Activated naive CD4-positive, alpha-beta T cell treated with anti-CD3 and anti-CD28 coated beads, Interleukin-2, amount 50 U/mL, for 72 hours (primary cell): ENCODE results near the gene PPP1R14D. TPM values are rescaled to one million over a fixed set of nuclear protein-coding genes. Genes with fewer than 3 reads are reported as not detected.

Experiments
- ATAC-seq, 2 donors: fragments of 150-1000 bp; cut with Tn5 transposase; 2 replicates each; pipeline ENCODE4 v1.10.0; 2021; ENCODE audit warnings: mild to moderate bottlenecking in 2 of 2, moderate library complexity in 2 of 2
- DNase-seq, 2 donors: peaks; one replicate each; pipeline ENCODE4 v3.0.0; 2021 to 2022; ENCODE audit warnings: low spot score in 2 of 2
- H3K27ac Mint-ChIP-seq, 2 donors: one replicate each; pipeline ENCODE4 v1.8.0; 2022; ENCODE audit warnings: mild to moderate bottlenecking in 2 of 2, mixed read lengths in 2 of 2
- H3K36me3 Mint-ChIP-seq, 2 donors: one replicate each; pipeline ENCODE4 v1.8.0; 2022; ENCODE audit warnings: mixed read lengths in 2 of 2
- H3K9me3 Mint-ChIP-seq, 2 donors: one replicate each; pipeline ENCODE4 v1.8.0; 2022; ENCODE audit warnings: mixed read lengths in 2 of 2
- total RNA-seq, 2 donors: library from RNA; stranded (reverse); gene quantifications; one replicate each; pipeline ENCODE4 v1.2.3, GENCODE V29; 2022

The PPP1R14D gene
- total RNA-seq, 2 donors from 2014 or later = not detected

GRCh38 chr15:40803688-40804087 lies 24.8 kb downstream of the PPP1R14D start:
- DNase-seq (no peak), ATAC-seq (no peak)
- Mint-ChIP-seq H3K27ac (peak overlapping the region in 1 of 2 donors; percentile 6), H3K9me3 (no peaks in the 10 kb centered on the region), H3K36me3 (peaks cover 11 to 12% of the 10 kb centered on the region in 2 donors)

- peaks cover 11 to 17% of the 10 kb centered on the region in 2 donors for H3K36me3 Mint-ChIP-seq
- no peaks in the 10 kb centered on the region for H3K9me3 Mint-ChIP-seq
- DNase-seq (no peak), ATAC-seq (no peak)
- no peak overlapping the region for H3K27ac Mint-ChIP-seq
Observed at GRCh38 chr15:40803076-40803475, 25.4 kb downstream of the PPP1R14D start.

- ATAC-seq (no peak), DNase-seq (no peak)
- no peak overlapping the region for H3K27ac Mint-ChIP-seq
- no peaks in the 10 kb centered on the region for H3K9me3 Mint-ChIP-seq
- peaks cover 0 to 21% of the 10 kb centered on the region in 2 donors for H3K36me3 Mint-ChIP-seq
Observed at GRCh38 chr15:40799523-40799922, 29.0 kb downstream of the PPP1R14D start.

- Mint-ChIP-seq H3K27ac (no peak overlapping the region), H3K36me3 (peaks cover 0 to 16% of the 10 kb centered on the region in 2 donors), H3K9me3 (no peaks in the 10 kb centered on the region)
- ATAC-seq (no peak), DNase-seq (no peak)
Observed at GRCh38 chr15:40796512-40796911, 32.0 kb downstream of the PPP1R14D start.

GRCh38 chr15:40796041-40796440 lies 32.5 kb downstream of the PPP1R14D start:
- ATAC-seq (no peak), DNase-seq (no peak)
- no peak overlapping the region for H3K27ac Mint-ChIP-seq
- peaks cover 0 to 12% of the 10 kb centered on the region in 2 donors for H3K36me3 Mint-ChIP-seq
- H3K9me3 Mint-ChIP-seq = no peaks in the 10 kb centered on the region

- H3K27ac Mint-ChIP-seq = peak overlapping the region in 1 of 2 donors; percentile 2
- no peaks in the 10 kb centered on the region for H3K9me3 Mint-ChIP-seq
- ATAC-seq = peak; percentile 80 to 88
- DNase-seq = peak in 1 of 2 donors; percentile 43
- peaks cover 0 to 8% of the 10 kb centered on the region in 2 donors for H3K36me3 Mint-ChIP-seq
Observed at GRCh38 chr15:40793216-40793989, 35.1 kb downstream of the PPP1R14D start.

- DNase-seq = no peak
- no peaks in the 10 kb centered on the region for H3K9me3 Mint-ChIP-seq
- no peak overlapping the region for H3K27ac Mint-ChIP-seq
- ATAC-seq = no peak
- H3K36me3 Mint-ChIP-seq = no peaks in the 10 kb centered on the region
Observed at GRCh38 chr15:40792394-40792793, 36.1 kb downstream of the PPP1R14D start.

GRCh38 chr15:40790718-40791117 lies 37.8 kb downstream of the PPP1R14D start:
- Mint-ChIP-seq H3K36me3 (no peaks in the 10 kb centered on the region), H3K9me3 (no peaks in the 10 kb centered on the region), H3K27ac (no peak overlapping the region)
- DNase-seq = no peak
- ATAC-seq = no peak

GRCh38 chr15:40789999-40790398 lies 38.5 kb downstream of the PPP1R14D start:
- DNase-seq = no peak
- H3K9me3 Mint-ChIP-seq = no peaks in the 10 kb centered on the region
- ATAC-seq = no peak
- no peaks in the 10 kb centered on the region for H3K36me3 Mint-ChIP-seq
- H3K27ac Mint-ChIP-seq = no peak overlapping the region

GRCh38 chr15:40789119-40789518 lies 39.4 kb downstream of the PPP1R14D start:
- ATAC-seq = no peak
- Mint-ChIP-seq H3K36me3 (no peaks in the 10 kb centered on the region), H3K9me3 (no peaks in the 10 kb centered on the region), H3K27ac (peak overlapping the region in 1 of 2 donors; percentile 50)
- DNase-seq = no peak

- H3K36me3 Mint-ChIP-seq = no peaks in the 10 kb centered on the region
- ATAC-seq = peak; percentile 9 to 36
- no peaks in the 10 kb centered on the region for H3K9me3 Mint-ChIP-seq
Observed at GRCh38 chr15:40787991-40788390, 40.5 kb downstream of the PPP1R14D start.

GRCh38 chr15:40787344-40787841 lies 41.1 kb downstream of the PPP1R14D start:
- H3K9me3 Mint-ChIP-seq = no peaks in the 10 kb centered on the region
- no peaks in the 10 kb centered on the region for H3K36me3 Mint-ChIP-seq
- DNase-seq = peak; percentile 58 to 76

More at GRCh38 chr15:40787991-40788390, 40.5 kb downstream of the PPP1R14D start:
- DNase-seq = no peak
- H3K27ac Mint-ChIP-seq = peak overlapping the region; percentile 60 to 68

GRCh38 chr15:40785814-40786213 lies 42.7 kb downstream of the PPP1R14D start:
- Mint-ChIP-seq H3K9me3 (no peaks in the 10 kb centered on the region), H3K27ac (no peak overlapping the region), H3K36me3 (no peaks in the 10 kb centered on the region)
- no peak for DNase-seq
- ATAC-seq = no peak

More at GRCh38 chr15:40787344-40787841, 41.1 kb downstream of the PPP1R14D start:
- peak overlapping the region; percentile 60 to 68 for H3K27ac Mint-ChIP-seq
- peak; percentile 87 to 89 for ATAC-seq

GRCh38 chr15:40785164-40785563 lies 43.3 kb downstream of the PPP1R14D start:
- Mint-ChIP-seq H3K9me3 (no peaks in the 10 kb centered on the region), H3K36me3 (no peaks in the 10 kb centered on the region), H3K27ac (no peak overlapping the region)
- ATAC-seq = no peak
- no peak for DNase-seq

GRCh38 chr15:40782609-40783227 lies 45.8 kb downstream of the PPP1R14D start:
- DNase-seq = peak; percentile 79
- no peaks in the 10 kb centered on the region for H3K9me3 Mint-ChIP-seq
- H3K36me3 Mint-ChIP-seq = peaks cover 5% of the 10 kb centered on the region in 2 donors
- H3K27ac Mint-ChIP-seq = no peak overlapping the region
- ATAC-seq = peak; percentile 85 to 90

- no peak for DNase-seq
Observed at GRCh38 chr15:40776537-40777141, 51.9 kb downstream of the PPP1R14D start.

More at GRCh38 chr15:40776537-40777141, 51.9 kb downstream of the PPP1R14D start:
- H3K9me3 Mint-ChIP-seq = no peaks in the 10 kb centered on the region
- peak; percentile 70 to 85 for ATAC-seq
- H3K36me3 Mint-ChIP-seq = peaks cover 12 to 13% of the 10 kb centered on the region in 2 donors
- peak overlapping the region; percentile 3 to 75 for H3K27ac Mint-ChIP-seq
